Esophagus squamous epithelium (tissue), 4 donors: ENCODE measurements around the gene SPANXN4.

Experiments
- CTCF ChIP-seq, 6 experiments: fragments of 450-650 bp in 4 of 6; fragments of 200-600 bp in 2 of 6; sonication (generic) in 2 of 6; IDR thresholded peaks; one replicate each; pipeline ENCODE4 v1.5.1; 2016 to 2019; ENCODE audit warnings: antibody characterized with exemption in 6 of 6, mild to moderate bottlenecking in 4 of 6, moderate library complexity in 4 of 6
- POLR2A ChIP-seq, 4 donors: fragments of 450-650 bp; IDR thresholded peaks; one replicate each; pipeline ENCODE4 v1.6.1; 2017; ENCODE audit warnings: antibody characterized with exemption in 4 of 4, mild to moderate bottlenecking in 4 of 4, moderate library complexity in 3 of 4

GRCh38 chrX:143025628-143026027 is at the start of gene SPANXN4:
- no peak for TF ChIP-seq CTCF (IDR thresholded peaks at IDR 0.05)
- no peak for TF ChIP-seq POLR2A (IDR thresholded peaks at IDR 0.05)
